ENCODE measurements around the gene TMEM150C. TPM values are rescaled to one million over a fixed set of nuclear protein-coding genes. Genes with fewer than 3 reads are reported as not detected.

TMEM150C gene
- total and polyA plus RNA-seq, 4 donors = 4.8 to 8.7 (median 5.2) TPM

DNA sequence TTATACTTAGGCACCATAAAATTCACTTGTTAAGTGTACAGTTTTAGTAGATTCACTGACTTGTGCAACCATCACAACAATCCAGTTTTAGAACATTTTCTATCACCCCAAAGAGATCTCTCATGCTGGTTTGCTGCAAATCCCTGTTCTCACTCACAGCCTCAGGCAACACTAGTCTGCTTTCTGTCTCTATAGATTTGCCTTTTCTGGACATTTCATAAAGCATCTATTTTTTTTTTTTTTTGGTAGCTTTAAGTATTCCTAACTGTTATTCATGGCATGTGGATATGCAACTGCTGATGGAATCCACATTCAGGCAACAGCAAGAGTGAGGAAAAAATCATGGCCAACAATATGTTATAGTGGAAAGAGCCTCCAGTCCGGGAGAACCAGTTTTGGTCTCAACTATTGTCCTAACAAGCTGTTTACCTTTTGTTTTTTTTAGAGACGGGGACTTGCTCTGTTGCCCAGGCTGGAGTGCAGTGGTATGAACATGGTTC is 27.0 kb upstream of the TMEM150C start:
- Histone ChIP-seq H3K27ac (ENCODE audit: low read depth in 1 of 2, low read length in 2 of 2) (no peak overlapping the region), H3K4me1 (ENCODE audit: control insufficient read depth in 4 of 4, insufficient read depth in 4 of 4, low read length in 3 of 4) (peaks cover 0 to 6% (median 6%) of the 10 kb centered on the region in 4 donors), H3K36me3 (ENCODE audit: control insufficient read depth in 4 of 4, insufficient read depth in 3 of 4, low read depth in 1 of 4, low read length in 3 of 4) (no peaks in the 10 kb centered on the region), H3K4me3 (ENCODE audit: low read depth in 1 of 3, low read length in 3 of 3) (no peak overlapping the region), H3K9me3 (ENCODE audit: control insufficient read depth in 4 of 4, low read length in 3 of 4) (no peaks in the 10 kb centered on the region), H3K27me3 (ENCODE audit: control insufficient read depth in 4 of 4, insufficient read depth in 4 of 4, low read length in 3 of 4) (no peaks in the 10 kb centered on the region), H3K9ac (ENCODE audit: low read depth in 1 of 2, low read length in 2 of 2) (no peak overlapping the region)
- TF ChIP-seq FOXA1 (IDR thresholded peaks at IDR 0.05) = no peak
- TF ChIP-seq SP1 (IDR thresholded peaks at IDR 0.05) = no peak
- TF ChIP-seq, protein P1, sequence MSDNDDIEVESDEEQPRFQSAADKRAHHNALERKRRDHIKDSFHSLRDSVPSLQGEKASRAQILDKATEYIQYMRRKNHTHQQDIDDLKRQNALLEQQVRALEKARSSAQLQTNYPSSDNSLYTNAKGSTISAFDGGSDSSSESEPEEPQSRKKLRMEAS (IDR thresholded peaks at IDR 0.05) = no peak
- no peak for TF ChIP-seq TAF1 (conservative IDR thresholded peaks at IDR 0.05)
- TF ChIP-seq EGR1 (IDR thresholded peaks at IDR 0.05; ENCODE audit: low read depth in 2 of 2) = no peak
- DNase-seq (ENCODE audit: low spot score) = no peak
- WGBS = 91% methylated on average over 2 of the region's 2 CpGs

- WGBS = 83% methylated on average over 8 of the region's 8 CpGs
- Histone ChIP-seq H3K4me1 (ENCODE audit: control insufficient read depth in 4 of 4, insufficient read depth in 4 of 4, low read length in 3 of 4) (peaks cover 0 to 12% (median 8%) of the 10 kb centered on the region in 4 donors), H3K36me3 (ENCODE audit: control insufficient read depth in 4 of 4, insufficient read depth in 3 of 4, low read depth in 1 of 4, low read length in 3 of 4) (no peaks in the 10 kb centered on the region), H3K27me3 (ENCODE audit: control insufficient read depth in 4 of 4, insufficient read depth in 4 of 4, low read length in 3 of 4) (no peaks in the 10 kb centered on the region), H3K9me3 (ENCODE audit: control insufficient read depth in 4 of 4, low read length in 3 of 4) (no peaks in the 10 kb centered on the region), H3K9ac (ENCODE audit: low read depth in 1 of 2, low read length in 2 of 2) (no peak overlapping the region), H3K4me3 (ENCODE audit: low read depth in 1 of 3, low read length in 3 of 3) (no peak overlapping the region), H3K27ac (ENCODE audit: low read depth in 1 of 2, low read length in 2 of 2) (no peak overlapping the region)
- no peak for DNase-seq (ENCODE audit: low spot score)
- TF ChIP-seq REST (IDR thresholded peaks at IDR 0.05) = no peak
- no peak for TF ChIP-seq TAF1 (conservative IDR thresholded peaks at IDR 0.05)
- TF ChIP-seq FOXA2 (IDR thresholded peaks at IDR 0.05) = no peak
- TF ChIP-seq ZBTB33 (IDR thresholded peaks at IDR 0.05) = no peak
- TF ChIP-seq EGR1 (IDR thresholded peaks at IDR 0.05; ENCODE audit: low read depth in 2 of 2) = no peak
- TF ChIP-seq RAD21 (IDR thresholded peaks at IDR 0.05) = no peak
- no peak for TF ChIP-seq HNF4A (conservative IDR thresholded peaks at IDR 0.05)
- TF ChIP-seq SP1 (IDR thresholded peaks at IDR 0.05) = no peak
- TF ChIP-seq HNF4G (IDR thresholded peaks at IDR 0.05) = no peak
- no peak for TF ChIP-seq NR2F2 (IDR thresholded peaks at IDR 0.05)
- TF ChIP-seq, protein P2, sequence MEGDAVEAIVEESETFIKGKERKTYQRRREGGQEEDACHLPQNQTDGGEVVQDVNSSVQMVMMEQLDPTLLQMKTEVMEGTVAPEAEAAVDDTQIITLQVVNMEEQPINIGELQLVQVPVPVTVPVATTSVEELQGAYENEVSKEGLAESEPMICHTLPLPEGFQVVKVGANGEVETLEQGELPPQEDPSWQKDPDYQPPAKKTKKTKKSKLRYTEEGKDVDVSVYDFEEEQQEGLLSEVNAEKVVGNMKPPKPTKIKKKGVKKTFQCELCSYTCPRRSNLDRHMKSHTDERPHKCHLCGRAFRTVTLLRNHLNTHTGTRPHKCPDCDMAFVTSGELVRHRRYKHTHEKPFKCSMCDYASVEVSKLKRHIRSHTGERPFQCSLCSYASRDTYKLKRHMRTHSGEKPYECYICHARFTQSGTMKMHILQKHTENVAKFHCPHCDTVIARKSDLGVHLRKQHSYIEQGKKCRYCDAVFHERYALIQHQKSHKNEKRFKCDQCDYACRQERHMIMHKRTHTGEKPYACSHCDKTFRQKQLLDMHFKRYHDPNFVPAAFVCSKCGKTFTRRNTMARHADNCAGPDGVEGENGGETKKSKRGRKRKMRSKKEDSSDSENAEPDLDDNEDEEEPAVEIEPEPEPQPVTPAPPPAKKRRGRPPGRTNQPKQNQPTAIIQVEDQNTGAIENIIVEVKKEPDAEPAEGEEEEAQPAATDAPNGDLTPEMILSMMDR (IDR thresholded peaks at IDR 0.05; ENCODE audit: low read depth, low read length, missing input control) = no peak
These were observed 26.2 kb upstream of the TMEM150C start for GRCh38 chr4:82587826-82588540.

All from liver (tissue), 9 donors.